AG09319 (cell line): ENCODE data around the gene CHRM1.

Experiments
- DNase-seq: peaks from one replicate; pipeline ENCODE4 v3.0.0-alpha.2; 2010; ENCODE audit warnings: low read depth; ENCODE audit errors: extremely low read depth
- CTCF ChIP-seq: IDR thresholded peaks from 2 replicates; pipeline ENCODE4 v1.5.1; 2011; ENCODE audit warnings: low read depth, mild to moderate bottlenecking, inconsistent platforms, low read length, moderate library complexity

CHRM1 gene

GRCh38 chr11:62909107-62909894, 11.9 kb downstream of the CHRM1 start:
- peak; percentile 58 for TF ChIP-seq CTCF
- DNase-seq = no peak

- TF ChIP-seq CTCF = no peak
- no peak for DNase-seq
These were observed 12.6 kb downstream of the CHRM1 start for GRCh38 chr11:62908468-62909072.

GRCh38 chr11:62905927-62906531, 15.1 kb downstream of the CHRM1 start:
- DNase-seq = peak; percentile 49
- TF ChIP-seq CTCF = peak; percentile 100

GRCh38 chr11:62905296-62905695, 15.9 kb downstream of the CHRM1 start:
- DNase-seq = no peak
- no peak for TF ChIP-seq CTCF

GRCh38 chr11:62902932-62903331, 18.2 kb downstream of the CHRM1 start:
- no peak for DNase-seq
- TF ChIP-seq CTCF = no peak

- no peak for DNase-seq
- no peak for TF ChIP-seq CTCF
These were observed 23.1 kb downstream of the CHRM1 start for GRCh38 chr11:62898027-62898426.

- DNase-seq = no peak
- no peak for TF ChIP-seq CTCF
These were observed 23.9 kb downstream of the CHRM1 start for GRCh38 chr11:62897311-62897710.
